IPS DF 19.7 (cell line): ENCODE results near the gene CDC42BPB.
"Not testable (repeated sequence)": the region's sequence is repeated elsewhere in the genome, so short reads cannot be mapped to it uniquely, and the experiment has no call there.

Experiments used
- DNase-seq: peaks from one replicate; pipeline ENCODE4 v3.0.0-alpha.2; 2013; ENCODE audit warnings: low read depth, low spot score

Gene CDC42BPB

DNA sequence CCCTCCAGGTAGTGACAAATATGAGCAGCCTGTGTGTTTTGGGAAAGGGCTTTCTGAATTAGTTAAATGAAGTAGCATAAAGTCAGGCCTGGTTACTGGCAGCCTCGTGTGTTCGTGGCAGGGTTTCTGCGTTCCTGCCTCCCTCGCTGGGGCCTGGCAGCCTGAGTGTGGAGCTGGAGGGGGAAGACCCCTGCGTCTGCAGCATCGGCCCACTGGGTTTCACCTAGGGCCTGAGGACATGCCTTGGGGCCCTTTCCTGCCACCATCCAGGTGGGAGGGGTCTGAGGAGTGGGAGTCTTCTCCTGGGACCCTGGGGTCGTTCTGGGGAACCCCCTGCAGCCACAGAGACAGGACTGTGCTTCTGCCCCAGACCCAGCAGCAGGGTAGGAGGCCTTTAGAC, 155.3 kb downstream of the CDC42BPB start:
- no peak for DNase-seq

DNA sequence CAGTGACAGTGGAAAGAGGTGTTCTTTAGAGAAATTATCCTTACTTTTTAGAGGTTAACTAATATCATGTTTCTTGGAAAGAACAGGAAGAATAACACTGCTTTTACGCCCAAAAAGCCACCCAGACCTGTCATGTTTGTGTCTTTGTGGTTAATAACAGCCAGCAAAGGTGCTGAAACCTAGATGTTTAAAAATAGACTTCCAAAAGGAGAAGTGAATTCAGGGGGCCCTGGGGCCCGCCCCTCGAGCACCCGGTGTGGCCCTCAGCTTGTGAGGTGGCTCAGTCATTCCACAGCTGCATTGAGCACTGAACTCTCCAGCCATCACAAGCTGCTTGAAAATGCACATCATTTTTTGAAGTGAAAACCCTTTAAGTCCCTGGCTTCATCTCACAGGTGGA, 155.7 kb downstream of the CDC42BPB start:
- DNase-seq, result no peak

- DNase-seq, result no peak
These were observed 156.4 kb downstream of the CDC42BPB start for GRCh38 chr14:102900631-102901571.

GRCh38 chr14:102899516-102899900, 157.8 kb downstream of the CDC42BPB start:
- DNase-seq, result no peak

GRCh38 chr14:102898776-102899515, 158.4 kb downstream of the CDC42BPB start:
- no peak for DNase-seq

GRCh38 chr14:102898298-102898697, 159.1 kb downstream of the CDC42BPB start:
- no peak for DNase-seq

DNA sequence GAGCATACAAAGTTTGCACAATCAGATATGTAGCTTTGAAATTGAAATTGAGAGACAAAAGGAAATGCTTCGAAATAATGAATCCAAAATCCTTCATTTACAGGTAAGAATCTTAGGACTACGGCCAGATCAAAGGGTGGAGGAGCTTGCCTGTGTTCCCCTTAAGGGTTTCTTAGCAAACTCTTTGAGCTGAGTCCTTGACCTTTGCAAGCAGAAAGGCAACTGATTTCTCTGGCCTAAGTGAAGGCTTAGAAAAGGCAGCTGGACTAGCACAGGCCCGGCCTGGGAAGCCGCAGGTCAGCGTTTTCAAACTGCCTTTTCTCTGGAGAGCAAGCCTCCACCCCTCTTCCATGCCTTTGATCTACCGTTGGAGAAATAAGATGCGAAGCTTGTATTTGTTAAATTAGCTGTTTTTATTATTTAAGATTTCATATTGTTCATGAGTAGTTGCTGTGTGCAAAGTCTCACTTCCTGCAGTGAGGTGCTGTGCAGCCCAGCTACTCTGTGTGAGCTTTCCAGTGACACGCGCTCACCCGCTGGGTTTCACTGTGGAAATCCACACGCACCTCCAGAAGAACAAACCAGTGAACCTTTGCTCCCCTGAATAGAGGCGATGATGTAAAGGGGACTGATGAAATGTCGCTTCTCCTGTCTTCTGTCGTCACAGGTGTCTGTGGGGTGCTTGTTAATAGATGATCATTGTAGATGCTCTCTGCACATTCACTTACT, 159.9 kb downstream of the CDC42BPB start:
- DNase-seq, result no peak

DNA sequence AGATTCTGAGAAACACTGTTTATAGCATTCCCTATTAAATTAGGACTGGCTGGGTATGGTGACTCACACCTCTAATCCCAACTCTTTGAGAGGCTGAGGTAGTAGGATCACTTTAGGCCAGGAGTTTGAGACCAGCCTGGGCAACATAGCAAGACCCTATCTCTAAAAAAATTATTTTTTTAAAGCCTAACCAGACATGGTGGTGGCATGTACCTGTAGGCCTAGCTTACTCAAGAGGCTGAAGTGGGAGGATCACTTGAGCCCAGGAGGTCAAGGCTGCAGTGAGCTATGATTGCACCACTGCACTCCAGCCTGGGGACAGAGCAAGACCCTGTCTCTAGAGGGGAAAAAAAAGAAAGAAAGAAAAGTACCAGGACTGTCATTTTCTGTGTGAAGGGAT, 160.6 kb downstream of the CDC42BPB start:
- DNase-seq, result not testable (repeated sequence)

GRCh38 chr14:102893452-102893851, 163.9 kb downstream of the CDC42BPB start:
- no peak for DNase-seq

- no peak for DNase-seq
These were observed 164.7 kb downstream of the CDC42BPB start for GRCh38 chr14:102892651-102893050.

- DNase-seq, result no peak
These were observed 165.8 kb downstream of the CDC42BPB start for GRCh38 chr14:102891556-102891955.

DNA sequence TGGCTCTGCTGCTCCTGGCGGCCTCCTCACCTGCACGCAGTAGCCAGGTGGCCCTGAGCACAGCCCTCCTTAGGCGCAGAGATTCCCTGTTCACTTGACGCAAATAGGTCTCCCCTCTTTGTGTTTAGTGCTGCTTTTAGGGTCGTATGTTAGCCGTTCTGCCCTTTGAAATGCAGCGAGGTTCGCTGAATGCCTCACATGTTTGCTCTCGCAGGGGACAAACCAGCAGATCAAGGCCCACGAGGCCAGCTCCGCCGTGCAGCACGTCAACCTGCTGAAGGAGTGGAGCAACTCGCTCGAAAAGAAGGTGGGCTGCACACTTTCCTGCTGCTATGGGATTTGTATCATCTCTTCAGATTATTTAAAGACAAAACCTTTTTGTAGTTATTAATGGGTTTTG, 166.2 kb downstream of the CDC42BPB start:
- DNase-seq, result no peak

DNA sequence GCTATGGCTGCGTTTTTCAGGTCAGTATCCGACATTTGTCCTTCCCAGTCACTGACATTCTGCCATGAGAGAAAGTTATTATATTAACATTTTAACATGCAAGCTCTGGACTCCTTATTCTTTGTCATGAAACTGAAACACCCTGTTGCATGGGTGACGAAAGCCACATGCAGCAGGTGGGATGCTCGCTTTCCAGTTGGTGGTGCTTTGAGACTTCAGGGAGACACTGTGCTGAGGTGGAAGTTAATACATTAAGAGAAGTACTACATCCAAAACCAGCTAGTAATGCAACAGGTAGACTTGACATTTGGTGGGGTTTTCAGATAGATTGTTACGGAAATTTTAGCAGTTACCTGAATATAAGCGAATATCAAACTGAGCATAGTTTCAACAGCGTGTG, 167.7 kb downstream of the CDC42BPB start:
- DNase-seq, result no peak

- no peak for DNase-seq
These were observed 168.6 kb downstream of the CDC42BPB start for GRCh38 chr14:102888748-102889147.

DNA sequence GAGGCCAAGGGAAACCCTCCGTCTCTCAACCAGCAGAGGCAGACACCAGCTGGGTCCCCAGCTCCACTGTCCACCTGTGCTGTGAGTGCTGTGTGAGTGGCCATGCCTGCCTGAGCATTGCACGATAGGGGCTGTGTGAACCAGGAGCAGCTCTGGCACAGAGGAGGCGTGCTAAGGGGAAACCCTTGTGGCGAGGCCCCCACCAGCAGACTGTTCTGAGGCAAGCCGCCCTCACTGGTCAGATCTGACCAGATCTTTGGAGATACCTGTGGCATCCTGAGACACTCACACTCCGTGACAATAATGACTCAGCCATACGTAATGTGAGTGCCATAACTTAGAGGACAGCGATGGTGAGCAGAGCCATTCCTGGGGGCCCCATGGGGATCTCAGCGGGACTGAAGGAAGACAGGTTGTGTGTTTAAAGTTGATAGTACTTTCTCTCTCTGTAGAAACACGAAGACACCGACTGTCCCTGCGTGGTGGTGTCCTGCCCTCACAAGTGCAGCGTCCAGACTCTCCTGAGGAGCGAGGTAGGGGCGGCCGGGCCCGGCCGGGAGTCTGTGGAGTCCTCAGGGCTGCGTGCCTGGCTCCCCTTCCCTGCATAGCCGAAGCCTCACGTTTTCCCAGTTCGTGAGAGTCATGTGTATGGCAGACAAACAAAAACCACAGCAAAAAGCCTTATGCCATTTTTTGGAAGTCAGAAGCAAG, 171.5 kb downstream of the CDC42BPB start:
- no peak for DNase-seq

DNA sequence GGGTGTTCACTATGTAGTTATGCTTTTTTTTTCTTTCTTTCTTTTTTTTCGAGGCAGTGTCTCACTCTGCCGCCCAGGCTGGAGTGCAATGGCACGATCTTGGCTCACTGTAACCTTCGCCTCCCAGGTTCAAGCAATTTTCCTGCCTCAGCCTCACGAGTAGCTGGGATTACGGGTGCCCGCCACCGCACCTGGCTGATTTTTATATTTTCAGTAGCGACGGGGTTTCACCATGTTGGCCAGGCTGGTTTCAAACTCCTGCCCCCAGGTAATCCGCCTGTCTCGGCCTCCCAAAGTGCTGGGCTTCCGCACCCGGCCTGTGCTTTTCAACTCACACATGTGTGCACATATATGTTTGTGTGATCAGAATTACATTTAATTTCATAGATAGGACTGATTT, 173.8 kb downstream of the CDC42BPB start:
- no peak for DNase-seq

DNA sequence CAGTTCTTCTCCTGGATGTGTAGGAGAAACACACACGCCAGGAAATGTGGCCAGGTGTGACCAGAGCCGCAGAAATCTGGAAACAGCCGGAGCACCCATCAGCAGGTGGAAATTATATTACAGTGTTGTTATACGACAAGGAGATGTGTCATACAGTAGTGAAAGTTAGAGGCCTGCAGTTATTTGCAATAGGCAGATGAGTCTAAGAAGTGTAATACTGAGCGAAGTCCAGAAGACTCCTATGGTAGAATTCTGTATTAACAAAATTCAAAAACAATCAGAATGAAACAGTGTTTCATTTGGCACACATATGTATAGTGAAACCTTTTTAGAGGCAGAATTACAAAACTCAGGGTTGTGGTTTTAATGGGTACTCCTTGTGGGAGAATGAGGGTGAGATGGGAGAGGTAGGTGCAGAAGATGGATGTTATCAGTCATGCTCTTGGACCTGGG, 174.2 kb downstream of the CDC42BPB start:
- DNase-seq, result no peak
